GM15510 (cell line): ENCODE data around the gene FADS1.

Source experiments
- POLR2A ChIP-seq: IDR thresholded peaks from 3 replicates; pipeline ENCODE4 v1.6.1; 2011; ENCODE audit warnings: borderline replicate concordance; ENCODE audit not compliant: insufficient read length; ENCODE audit errors: extremely low read depth

FADS1 gene

DNA sequence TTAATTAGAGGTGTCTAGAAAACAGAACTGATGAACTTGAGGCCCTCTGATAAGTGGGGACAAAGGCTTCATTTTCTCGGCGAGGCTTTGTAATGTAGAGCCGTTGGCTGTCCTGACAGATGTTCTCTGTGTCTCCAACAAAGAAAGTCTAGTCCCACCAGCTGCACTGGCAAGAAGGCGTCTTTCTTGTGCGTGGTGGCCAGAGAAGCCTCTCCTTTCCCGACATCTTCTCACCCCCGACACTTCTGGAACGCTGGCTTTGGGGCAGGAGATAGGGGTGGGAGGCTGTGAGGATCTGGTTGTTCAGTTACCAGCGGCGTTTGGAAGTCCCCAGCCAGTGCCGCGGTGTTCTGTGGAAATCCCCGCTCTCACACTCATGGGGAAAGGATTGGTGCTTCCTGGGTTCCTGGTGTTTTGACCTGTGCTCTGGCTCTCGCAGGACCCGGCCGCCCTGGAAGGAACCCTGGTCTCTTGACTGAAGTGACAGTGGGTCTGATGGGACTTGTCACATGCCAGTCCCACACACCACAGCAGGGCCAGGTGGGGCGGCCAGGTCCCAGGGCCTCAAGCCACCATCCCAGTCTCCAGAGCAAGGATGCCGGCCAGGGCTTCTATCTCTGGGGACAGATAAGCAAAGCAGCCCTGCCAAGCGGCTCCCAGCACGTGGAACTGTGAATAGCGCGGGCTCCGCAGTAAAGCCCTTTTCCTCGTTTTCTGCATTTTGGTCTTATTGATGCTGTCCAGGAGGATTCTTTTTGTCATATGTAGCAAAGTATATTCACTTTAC lies 34.5 kb upstream of the FADS1 start:
- TF ChIP-seq POLR2A, result no peak

DNA sequence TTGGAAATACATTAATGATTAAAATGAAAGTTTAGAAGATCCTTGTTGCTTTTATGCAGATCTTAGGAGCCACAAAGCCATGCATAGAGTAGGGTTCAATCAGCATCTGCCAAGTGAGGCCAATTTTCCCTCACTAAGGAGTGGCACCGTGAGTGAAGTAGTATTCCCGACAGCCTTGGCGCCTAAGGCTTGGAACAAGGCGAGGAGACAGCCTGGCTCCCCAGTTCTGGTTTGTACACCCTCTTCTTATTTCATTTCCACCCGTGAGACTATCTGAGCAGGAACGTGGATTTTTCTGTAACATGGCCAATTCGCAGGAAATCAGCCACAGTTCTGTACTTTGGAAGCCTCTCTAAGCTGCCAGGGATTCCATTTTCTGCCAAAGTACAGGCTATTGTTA lies 33.9 kb upstream of the FADS1 start:
- no peak for TF ChIP-seq POLR2A

DNA sequence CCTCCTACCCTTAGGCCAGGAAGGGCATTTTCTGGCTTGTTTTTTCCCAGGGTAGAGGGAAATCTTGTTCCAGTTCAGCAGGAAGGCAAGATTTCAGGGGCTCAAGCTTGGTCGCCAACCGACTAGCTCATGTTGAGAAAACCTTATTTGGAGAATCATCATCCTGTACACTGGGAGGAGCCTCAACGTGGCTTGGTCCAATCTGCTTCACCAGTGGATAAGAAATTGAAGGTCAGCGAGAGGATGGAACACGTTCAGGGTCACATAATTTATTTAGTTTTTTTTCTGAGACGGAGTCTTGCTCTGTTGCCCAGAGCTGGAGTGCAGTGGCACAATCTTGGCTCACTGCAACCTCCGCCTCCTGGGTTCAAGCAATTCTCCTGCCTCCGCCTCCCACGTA lies 31.8 kb upstream of the FADS1 start:
- no peak for TF ChIP-seq POLR2A

DNA sequence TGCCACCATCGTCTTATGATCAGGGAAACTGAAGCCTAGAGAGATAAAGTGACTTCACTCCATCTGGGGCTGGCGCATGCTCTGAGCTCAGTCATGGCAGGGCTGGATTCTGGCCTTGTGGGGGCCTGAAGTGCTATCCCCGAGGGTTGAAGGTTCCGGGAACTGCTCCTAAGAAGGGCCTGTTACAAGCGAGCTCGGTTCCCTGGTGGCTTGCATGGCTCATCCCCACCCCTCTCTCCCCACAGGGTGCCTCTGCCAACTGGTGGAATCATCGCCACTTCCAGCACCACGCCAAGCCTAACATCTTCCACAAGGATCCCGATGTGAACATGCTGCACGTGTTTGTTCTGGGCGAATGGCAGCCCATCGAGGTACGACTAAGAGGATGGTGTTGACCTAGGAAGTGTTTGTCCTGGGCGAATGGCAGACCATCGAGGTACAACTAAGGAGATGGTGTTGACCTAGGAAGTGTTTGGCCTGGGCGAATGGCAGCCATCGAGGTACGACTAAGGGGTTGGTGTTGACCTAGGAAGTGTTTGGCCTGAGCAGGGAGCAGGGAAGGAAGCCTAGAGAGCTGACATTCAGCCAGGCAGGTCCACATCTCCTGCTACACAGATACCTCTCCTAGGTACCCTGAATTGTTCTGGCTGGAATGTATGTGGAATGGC lies 31.2 kb upstream of the FADS1 start:
- TF ChIP-seq POLR2A, result no peak

DNA sequence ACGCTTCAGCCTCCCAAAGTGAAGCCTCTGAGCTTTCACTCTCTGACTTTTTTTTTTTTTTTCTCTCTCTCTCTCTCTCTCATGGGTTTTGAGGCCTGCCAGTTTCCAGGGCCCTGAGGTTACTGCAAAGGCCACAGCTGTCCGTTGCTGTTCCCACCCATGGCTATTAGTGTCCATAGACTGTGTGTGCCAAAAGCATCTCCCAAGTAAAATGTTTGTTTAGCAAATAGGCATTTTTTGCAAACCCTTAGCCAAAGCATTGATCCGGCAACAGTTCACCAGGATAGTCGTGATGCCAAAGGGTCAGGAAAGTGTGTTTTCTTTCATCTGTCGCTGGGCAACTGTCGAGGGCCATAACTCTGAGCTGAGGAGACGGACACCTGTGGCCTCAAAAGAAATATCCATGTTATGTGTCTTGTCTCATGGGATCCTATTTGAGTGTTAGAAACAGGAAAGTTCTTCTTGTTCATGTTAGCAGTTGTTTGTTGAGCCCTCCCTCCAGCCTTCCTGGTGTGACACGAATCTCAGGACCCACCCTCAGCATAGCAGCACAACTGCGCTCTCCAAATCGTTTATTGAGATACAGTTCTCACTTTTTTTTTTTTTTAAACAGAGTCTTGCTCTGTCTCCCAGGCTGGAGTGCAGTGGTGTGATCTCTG lies 29.7 kb upstream of the FADS1 start:
- TF ChIP-seq POLR2A, result no peak

DNA sequence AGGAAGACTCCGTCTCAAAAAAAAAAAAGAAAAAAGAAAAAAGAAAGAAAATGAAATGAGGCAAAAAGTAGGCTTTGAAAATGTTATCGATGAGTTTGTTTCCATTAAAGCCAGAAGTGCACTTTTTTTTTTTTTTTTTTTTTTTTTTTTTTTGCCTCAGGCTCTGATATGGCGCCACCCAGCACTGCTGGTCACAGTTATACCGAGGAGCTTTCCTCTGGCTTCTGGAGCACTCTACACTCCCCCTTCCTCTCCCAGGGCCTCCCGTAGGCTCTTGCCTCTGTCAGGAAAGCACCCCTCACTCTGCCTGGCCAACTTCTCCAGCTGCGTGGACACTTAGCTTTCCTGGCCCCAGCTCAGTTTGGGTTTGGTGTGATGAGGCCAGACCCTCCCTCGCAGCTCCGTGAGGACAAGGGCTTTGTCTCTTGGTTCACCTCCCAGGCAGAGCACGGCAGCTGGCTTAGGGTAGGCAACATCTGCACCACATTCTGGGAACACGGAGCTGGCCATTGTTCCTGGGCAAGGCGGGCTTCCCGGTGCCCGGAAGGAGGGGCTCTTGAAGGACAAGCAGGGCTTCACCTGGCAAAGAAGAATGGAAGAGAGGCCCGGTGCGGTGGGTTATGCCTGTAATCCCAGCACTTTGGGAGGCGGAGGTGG lies 28.2 kb upstream of the FADS1 start:
- TF ChIP-seq POLR2A, result no peak

DNA sequence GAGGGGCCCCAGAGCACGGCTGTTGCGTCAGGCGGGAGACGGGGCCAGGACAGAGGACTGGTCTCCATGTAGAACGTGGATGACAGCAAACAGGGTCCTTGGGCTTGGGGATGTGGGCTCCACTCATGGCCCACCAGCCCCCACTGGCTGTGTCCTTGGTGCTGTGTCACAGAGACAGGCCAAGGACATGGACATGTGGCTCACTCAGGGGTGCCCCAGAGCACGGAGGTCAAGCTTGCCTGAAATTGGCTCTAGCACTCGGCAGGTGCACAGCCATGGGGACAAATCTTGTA lies 25.7 kb upstream of the FADS1 start:
- TF ChIP-seq POLR2A, result peak; percentile 9

DNA sequence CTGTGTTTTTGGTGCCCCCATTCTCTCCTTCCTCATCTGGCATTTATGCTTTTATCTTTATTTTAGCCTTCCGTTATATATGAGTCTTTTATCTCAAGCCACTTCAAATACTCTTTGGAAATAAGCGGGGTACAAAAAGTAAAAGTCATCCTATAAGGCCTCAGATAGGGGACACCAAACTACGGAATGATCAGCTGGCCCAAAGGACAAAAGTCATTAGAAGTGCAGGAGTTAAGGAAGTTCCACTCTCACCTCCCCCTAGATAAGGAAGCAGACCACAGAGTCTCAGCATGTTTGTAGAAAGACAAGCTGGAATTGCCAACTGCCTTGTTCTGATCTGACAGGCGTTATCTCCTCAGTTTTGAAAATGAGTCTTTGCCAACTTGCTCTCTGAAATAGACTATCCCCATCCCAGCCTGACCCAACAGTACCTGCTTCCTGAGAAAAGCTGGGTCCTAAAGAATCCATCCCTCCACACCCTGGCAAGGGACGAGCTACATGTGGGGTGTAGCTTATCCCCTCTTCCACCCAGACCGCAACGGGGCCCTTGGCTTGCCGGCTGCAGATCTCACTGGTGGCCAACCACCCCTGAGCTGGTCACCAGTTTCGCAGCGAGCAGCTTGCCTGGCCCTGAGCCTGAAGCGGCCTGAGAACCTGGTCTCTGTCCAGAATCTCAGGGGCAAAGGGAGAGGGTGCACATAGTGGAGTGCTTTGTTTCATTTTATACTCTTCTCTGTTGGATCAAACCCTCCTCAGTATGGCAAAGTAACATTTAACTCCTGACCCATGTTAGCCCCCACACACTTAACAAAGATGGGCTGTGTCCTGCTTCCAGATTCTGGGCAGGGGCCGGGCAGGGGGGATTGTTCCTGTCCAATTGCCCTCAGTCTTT lies 25.1 kb upstream of the FADS1 start:
- TF ChIP-seq POLR2A, result peak; percentile 10

DNA sequence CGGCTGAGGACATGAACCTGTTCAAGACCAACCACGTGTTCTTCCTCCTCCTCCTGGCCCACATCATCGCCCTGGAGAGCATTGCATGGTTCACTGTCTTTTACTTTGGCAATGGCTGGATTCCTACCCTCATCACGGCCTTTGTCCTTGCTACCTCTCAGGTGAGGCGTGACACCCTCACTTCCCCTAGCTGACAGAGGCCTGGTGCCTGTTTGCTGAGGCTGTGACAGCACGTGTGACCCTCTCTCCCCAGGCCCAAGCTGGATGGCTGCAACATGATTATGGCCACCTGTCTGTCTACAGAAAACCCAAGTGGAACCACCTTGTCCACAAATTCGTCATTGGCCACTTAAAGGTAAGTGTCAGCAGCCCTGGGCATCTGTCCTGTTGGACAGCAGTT lies 23.6 kb upstream of the FADS1 start:
- TF ChIP-seq POLR2A, result no peak

DNA sequence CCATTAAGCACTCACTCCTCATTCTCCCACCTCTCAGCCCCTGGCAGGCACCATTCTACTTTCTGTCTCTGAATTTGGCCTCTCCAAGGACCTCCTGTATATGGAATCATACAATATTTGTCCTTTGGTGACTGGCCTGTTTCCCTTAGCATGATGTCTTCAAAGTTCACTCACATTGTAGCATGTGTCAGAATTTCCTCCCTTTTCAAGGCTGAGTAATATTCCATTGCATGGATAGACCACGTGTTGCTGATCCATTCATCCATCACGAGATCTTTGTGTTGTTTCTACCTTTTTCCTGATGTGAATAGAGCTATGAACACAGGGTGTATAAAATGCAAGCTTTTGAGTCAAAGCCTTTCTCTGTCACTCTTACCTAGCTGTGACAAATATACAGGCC lies 22.9 kb upstream of the FADS1 start:
- TF ChIP-seq POLR2A, result no peak

DNA sequence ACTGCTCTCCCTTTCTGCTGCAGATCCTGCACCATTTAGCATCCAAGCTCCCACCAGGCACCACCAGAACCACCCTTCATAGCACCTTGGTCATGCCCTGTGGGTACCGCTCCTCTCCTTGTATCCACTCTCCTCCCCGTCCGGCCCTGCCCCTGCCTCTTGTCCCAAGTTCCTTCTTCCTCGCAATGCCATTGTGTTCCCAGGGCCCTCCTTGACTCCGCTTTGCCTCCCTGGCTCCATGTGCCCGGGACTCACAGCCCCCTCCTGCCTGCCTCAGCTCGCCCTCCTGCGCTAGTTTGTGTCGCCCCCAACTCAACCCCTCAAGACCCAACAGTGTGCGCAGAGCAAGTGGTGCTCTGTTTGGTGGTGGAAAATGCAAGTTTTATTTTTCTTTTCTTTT lies 22.1 kb upstream of the FADS1 start:
- TF ChIP-seq POLR2A, result peak; percentile 11

DNA sequence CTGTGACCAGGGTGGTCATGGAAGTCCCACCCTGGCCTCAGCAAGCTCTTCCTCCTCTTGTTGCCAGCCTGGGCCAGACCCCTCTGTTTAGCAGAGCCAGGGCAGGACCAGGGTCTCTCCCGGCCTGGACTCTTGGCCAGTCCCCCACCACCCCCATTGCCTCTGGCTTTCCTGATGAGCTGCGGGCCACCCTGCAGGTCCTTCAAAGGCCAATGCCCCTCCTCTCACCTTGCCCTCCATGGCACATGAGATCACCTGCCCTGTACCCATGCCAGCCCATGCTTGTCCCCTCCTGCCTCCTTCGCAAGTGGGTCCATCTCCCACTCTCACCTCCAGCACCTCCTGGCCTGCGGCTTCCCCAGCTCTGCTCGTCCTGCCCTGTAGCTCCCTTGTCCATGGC lies 21.7 kb upstream of the FADS1 start:
- TF ChIP-seq POLR2A, result peak; percentile 16

DNA sequence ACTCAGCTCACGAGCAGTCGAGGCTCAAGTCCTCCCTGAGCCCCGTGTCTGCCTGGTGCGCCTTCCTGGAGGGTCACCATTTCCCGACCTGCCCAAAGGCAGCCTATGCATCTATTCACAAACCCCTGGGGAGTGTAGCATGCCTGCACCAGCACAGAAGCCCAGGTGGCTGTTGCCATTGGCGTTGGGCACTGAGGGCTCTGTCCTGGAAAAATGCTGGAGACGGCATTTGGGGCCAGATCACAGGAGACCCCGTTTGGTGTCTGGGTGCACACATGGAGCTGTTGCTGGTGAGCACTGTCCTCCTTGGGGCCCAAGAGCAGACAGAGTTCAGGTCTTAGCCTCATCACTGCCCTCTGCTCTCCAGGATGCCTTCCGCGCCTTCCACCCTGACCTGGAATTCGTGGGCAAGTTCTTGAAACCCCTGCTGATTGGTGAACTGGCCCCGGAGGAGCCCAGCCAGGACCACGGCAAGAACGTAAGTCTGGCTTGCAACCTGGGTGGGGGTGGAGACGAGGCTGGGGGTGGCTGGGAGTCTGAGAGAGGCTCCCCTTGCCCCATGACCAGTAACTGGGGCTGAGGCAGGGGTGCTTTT lies 20.7 kb upstream of the FADS1 start:
- TF ChIP-seq POLR2A, result no peak

DNA sequence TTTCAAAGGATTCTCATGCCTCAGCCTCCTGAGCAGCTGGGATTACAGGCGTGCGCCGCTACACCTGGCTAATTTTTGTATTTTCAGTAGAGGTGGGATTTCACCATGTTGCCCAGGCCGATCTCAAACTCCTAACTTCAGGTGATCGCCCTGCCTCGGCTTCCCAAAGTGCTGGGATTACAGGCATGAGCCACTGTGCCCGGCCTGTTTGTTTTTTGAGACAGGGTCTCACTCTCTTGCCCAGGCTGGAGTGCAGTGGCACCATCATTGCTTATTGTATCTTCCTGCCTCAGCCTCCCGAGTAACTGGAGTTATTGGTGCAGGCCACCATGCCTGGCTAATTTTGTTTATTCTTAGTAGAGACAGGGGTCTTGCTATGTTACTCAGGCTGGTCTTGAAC lies 19.4 kb upstream of the FADS1 start:
- no peak for TF ChIP-seq POLR2A
